Smooth muscle cell (in vitro differentiated cells): ENCODE results near the gene MYO1G. TPM values are rescaled to one million over a fixed set of nuclear protein-coding genes. Genes with fewer than 3 reads are reported as not detected.
A peak's percentile ranks its signal among the peaks of the same experiment; 100 is the strongest.
"Not testable (repeated sequence)": the region's sequence is repeated elsewhere in the genome, so short reads cannot be mapped to it uniquely, and the experiment has no call there.

ENCODE experiments used
- DNase-seq: peaks from one replicate; lab custom pipeline; 2025; ENCODE audit not compliant: unreplicated experiment; lab: John Stamatoyannopoulos, UW
- H2AFZ ChIP-seq: fragments of 200-600 bp; sonication (generic); 2 replicates; pipeline ENCODE4 v1.6.0; 2016; ENCODE audit warnings: antibody characterized with exemption, low read depth, mild to moderate bottlenecking
- H3F3A ChIP-seq: fragments of 200-600 bp; sonication (generic); 2 replicates; pipeline ENCODE4 v1.6.0; 2017; ENCODE audit warnings: antibody characterized with exemption, low read depth
- H3K27ac ChIP-seq: fragments of 200-600 bp; sonication (generic); 2 replicates; pipeline ENCODE4 v1.5.1; 2016; ENCODE audit warnings: low read depth, mild to moderate bottlenecking
- H3K27me3 ChIP-seq: fragments of 200-600 bp; sonication (generic); 2 replicates; pipeline ENCODE4 v1.6.1; 2016; ENCODE audit warnings: low read depth, mild to moderate bottlenecking
- H3K36me3 ChIP-seq: fragments of 200-600 bp; sonication (generic); 2 replicates; pipeline ENCODE4 v1.5.1; 2016; ENCODE audit warnings: low read depth
- H3K4me1 ChIP-seq: fragments of 200-600 bp; sonication (generic); 2 replicates; pipeline ENCODE4 v1.5.1; 2016; ENCODE audit warnings: low read depth
- H3K4me2 ChIP-seq: fragments of 200-600 bp; sonication (generic); 2 replicates; pipeline ENCODE4 v1.6.0; 2016; ENCODE audit warnings: mild to moderate bottlenecking
- H3K4me3 ChIP-seq: fragments of 200-600 bp; sonication (generic); 2 replicates; pipeline ENCODE4 v1.5.1; 2016; ENCODE audit warnings: mild to moderate bottlenecking
- H3K79me2 ChIP-seq: fragments of 200-600 bp; sonication (generic); 2 replicates; pipeline ENCODE4 v1.6.0; 2016; ENCODE audit warnings: low read depth, mild to moderate bottlenecking
- H3K9ac ChIP-seq: fragments of 200-600 bp; sonication (generic); 2 replicates; pipeline ENCODE4 v1.6.0; 2016; ENCODE audit warnings: low read depth
- H3K9me3 ChIP-seq: fragments of 200-600 bp; sonication (generic); replicated peaks from 2 replicates; pipeline ENCODE4 v1.5.1; 2016; ENCODE audit warnings: low read depth
- H4K20me1 ChIP-seq: fragments of 200-600 bp; sonication (generic); 2 replicates; pipeline ENCODE4 v1.6.0; 2016; ENCODE audit warnings: low read depth
- WGBS: methylation state at CpG from one replicate; pipeline ENCODE4 v1.1.7; 2016; ENCODE audit warnings: low lambda C conversion rate; 5-methylcytosine and 5-hydroxymethylcytosine counted together
- polyA plus RNA-seq: library from polyadenylated mRNA; unstranded; fragments of >200 nt; fragmentation: Nextera tagmentation; extraction: Ambion mirVana; gene quantifications from 2 replicates; pipeline ENCODE4 v1.2.1, GENCODE V29; 2016
- total RNA-seq: library from RNA; depleted of rRNA; stranded (reverse); fragments of >200 nt; gene quantifications from 2 replicates; pipeline ENCODE4 v1.2.3, GENCODE V29; 2014
- TF ChIP-seq, protein P1 (sequence below): fragments of 200-600 bp; sonication (generic); IDR thresholded peaks from 2 replicates; pipeline ENCODE4 v1.5.1; 2017; ENCODE audit warnings: borderline replicate concordance, mild to moderate bottlenecking, antibody characterized with exemption; ENCODE audit not compliant: insufficient read depth, poor library complexity, severe bottlenecking

The MYO1G gene
- total and polyA plus RNA-seq, 2 experiments from 2014 or later = 0.27 TPM; not detected in 1

DNA sequence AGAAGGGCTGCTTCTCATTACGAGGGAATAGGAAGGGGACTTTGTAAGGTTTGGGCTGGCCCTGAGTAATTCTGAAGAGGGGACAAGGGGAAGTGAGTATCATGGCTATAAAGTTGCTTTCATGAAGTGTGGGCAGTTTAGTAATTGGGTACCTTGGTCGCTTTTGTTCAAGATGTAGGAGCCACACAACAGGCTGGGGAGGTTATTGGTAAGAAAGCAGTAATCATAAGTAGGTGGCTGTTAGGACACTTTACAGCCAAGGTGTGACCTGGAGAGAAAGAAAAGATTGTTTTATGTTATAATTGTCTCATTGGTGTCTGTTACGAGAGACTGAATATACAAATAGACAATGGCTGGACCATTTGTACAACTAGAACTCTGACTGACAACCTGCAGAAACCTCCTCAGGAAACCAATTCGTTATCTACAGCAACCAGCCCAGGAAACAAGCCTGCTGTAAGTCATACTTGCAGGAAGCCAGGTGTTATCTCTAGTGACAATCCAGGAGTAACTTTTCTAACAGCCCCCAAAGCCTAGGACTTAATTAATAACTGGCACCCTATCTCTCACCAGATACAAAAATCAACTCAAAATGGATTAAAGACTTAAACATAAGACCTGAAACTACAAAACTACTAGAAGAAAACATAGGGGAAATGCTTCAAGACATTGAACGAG, 16.2 kb upstream of the MYO1G start:
- H3F3A ChIP-seq = no peaks in the 10 kb centered on the region
- no peaks in the 10 kb centered on the region for H3K36me3 ChIP-seq
- H3K27me3 ChIP-seq = no peaks in the 10 kb centered on the region
- no peak overlapping the region for H3K9ac ChIP-seq
- H3K9me3 ChIP-seq = no peaks in the 10 kb centered on the region
- TF ChIP-seq, protein P1, sequence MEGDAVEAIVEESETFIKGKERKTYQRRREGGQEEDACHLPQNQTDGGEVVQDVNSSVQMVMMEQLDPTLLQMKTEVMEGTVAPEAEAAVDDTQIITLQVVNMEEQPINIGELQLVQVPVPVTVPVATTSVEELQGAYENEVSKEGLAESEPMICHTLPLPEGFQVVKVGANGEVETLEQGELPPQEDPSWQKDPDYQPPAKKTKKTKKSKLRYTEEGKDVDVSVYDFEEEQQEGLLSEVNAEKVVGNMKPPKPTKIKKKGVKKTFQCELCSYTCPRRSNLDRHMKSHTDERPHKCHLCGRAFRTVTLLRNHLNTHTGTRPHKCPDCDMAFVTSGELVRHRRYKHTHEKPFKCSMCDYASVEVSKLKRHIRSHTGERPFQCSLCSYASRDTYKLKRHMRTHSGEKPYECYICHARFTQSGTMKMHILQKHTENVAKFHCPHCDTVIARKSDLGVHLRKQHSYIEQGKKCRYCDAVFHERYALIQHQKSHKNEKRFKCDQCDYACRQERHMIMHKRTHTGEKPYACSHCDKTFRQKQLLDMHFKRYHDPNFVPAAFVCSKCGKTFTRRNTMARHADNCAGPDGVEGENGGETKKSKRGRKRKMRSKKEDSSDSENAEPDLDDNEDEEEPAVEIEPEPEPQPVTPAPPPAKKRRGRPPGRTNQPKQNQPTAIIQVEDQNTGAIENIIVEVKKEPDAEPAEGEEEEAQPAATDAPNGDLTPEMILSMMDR = no peak
- H4K20me1 ChIP-seq = no peaks in the 10 kb centered on the region
- DNase-seq = no peak
- H3K79me2 ChIP-seq = no peaks in the 10 kb centered on the region
- WGBS = 91% methylated on average over 5 of the region's 5 CpGs
- no peak overlapping the region for H3K27ac ChIP-seq
- H3K4me2 ChIP-seq = no peak overlapping the region
- no peak overlapping the region for H3K4me3 ChIP-seq
- no peak overlapping the region for H2AFZ ChIP-seq
- H3K4me1 ChIP-seq = no peaks in the 10 kb centered on the region

DNA sequence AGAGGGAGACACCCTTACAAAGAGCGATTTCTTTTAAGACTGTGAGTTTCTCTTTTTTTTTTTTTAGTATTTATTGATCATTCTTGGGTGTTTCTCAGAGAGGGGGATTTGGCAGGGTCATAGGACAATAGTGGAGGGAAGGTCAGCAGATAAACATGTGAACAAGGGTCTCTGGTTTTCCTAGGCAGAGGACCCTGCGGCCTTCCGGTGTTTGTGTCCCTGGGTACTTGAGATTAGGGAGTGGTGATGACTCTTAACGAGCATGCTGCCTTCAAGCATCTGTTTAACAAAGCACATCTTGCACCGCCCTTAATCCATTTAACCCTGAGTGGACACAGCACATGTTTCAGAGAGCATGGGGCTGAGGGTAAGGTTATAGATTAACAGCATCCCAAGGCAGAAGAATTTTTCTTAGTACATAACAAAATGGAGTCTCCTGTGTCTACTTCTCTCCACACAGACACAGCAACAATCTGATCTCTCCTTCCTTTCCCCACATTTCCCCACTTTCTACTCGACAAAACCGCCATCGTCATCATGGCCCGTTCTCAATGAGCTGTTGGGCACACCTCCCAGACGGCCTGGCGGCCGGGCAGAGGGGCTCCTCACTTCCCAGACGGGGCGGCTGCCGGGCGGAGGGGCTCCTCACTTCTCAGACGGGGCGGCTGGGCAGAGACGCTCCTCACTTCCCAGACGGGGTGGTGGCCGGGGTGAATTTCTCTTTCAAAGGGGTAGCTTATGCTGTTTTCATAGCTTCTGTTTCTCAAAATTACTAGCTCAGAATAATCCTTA, 13.4 kb upstream of the MYO1G start:
- not testable (repeated sequence) for H3F3A ChIP-seq, H3K4me3 ChIP-seq, H3K27ac ChIP-seq, H3K9ac ChIP-seq, DNase-seq, H2AFZ ChIP-seq, H3K4me2 ChIP-seq, H3K4me1 ChIP-seq, H3K36me3 ChIP-seq, H3K9me3 ChIP-seq, H4K20me1 ChIP-seq, H3K79me2 ChIP-seq, H3K27me3 ChIP-seq
- WGBS = 90% methylated on average over 21 of the region's 21 CpGs

DNA sequence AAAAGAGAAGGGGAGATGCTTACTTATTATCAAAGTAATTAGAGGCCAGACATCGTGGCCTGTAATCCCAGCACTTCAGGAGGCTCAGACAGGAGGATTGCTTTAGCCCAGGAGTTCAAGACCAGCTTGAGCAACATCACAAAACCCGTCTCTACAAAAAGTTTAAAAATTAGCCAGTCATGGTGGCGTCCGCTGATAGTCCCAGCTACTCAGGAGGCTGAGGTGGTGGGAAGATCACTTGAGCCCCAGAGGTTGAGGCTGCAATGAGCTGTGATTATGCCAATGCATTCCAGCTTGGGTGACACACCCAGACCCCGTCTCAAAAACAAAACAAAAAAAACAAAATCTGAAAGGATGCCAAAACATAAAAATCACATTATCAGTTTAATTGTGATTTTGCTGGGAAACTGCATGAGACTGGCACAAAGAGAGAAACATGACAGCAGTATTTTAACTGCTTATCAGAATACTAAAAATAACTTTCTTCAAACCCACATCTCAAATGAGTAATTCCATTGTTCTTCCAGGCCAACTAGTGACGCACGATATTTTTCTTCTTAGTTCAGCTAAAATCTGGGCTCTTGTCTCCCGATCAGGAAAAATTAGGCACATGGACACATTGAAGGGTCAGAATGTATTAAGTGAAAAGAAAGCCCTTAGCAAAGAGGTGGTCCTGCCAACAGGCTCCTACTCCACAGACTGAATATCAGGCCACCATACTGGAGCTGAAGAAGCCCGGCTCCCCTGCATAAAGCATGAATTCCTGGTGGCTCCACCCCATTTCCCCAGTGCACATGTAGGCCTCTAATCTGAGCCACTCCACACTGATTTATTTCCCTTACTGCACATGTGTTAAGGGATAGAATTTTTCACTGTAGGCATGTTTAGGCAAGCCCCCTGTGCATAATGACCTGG, 11.6 kb upstream of the MYO1G start:
- Histone ChIP-seq H3K27me3 (no peaks in the 10 kb centered on the region), H3F3A (no peaks in the 10 kb centered on the region), H4K20me1 (peaks cover 1% of the 10 kb centered on the region), H3K27ac (peak overlapping the region; percentile 58), H3K4me3 (no peak overlapping the region), H3K4me2 (no peak overlapping the region), H2AFZ (no peak overlapping the region), H3K36me3 (no peaks in the 10 kb centered on the region), H3K9ac (peak overlapping the region; percentile 36), H3K9me3 (no peaks in the 10 kb centered on the region), H3K4me1 (peaks cover 12% of the 10 kb centered on the region), H3K79me2 (peaks cover 5% of the 10 kb centered on the region)
- TF ChIP-seq, protein P1 = no peak
- DNase-seq = no peak
- 82% methylated on average over 9 of the region's 9 CpGs for WGBS

DNA sequence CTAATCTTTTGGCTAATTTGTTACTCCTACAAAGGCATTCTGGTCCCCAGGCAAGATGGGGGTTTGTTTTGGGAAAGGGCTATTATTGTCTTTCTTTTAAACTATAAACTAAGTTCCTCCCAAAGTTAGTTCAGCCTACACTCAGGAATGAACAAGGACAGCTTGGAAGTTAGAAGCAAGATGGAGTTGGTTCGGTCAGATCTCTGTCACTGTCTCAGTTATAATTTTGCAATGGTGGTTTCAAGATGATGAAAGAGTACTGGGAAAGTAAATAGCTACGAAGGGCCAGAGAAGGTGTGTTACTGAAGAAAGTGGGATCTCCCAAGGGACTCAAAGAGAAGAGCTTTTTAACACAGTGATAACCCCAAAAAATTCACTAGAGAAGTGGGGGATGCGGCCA, 10.3 kb upstream of the MYO1G start:
- peaks cover 14% of the 10 kb centered on the region for H4K20me1 ChIP-seq
- H3K9ac ChIP-seq = no peak overlapping the region
- peaks cover 22% of the 10 kb centered on the region for H3K4me1 ChIP-seq
- H3K4me3 ChIP-seq = no peak overlapping the region
- H3K79me2 ChIP-seq = peaks cover 15% of the 10 kb centered on the region
- H2AFZ ChIP-seq = no peak overlapping the region
- no peak overlapping the region for H3K27ac ChIP-seq
- WGBS = 94% methylated on average over 3 of the region's 3 CpGs
- DNase-seq = no peak
- TF ChIP-seq, protein P1 = no peak
- no peak overlapping the region for H3K4me2 ChIP-seq
- no peaks in the 10 kb centered on the region for H3K36me3 ChIP-seq
- H3F3A ChIP-seq = no peaks in the 10 kb centered on the region
- H3K27me3 ChIP-seq = no peaks in the 10 kb centered on the region
- no peaks in the 10 kb centered on the region for H3K9me3 ChIP-seq
